SK-N-MC (cell line): ENCODE data around the gene SCD5.

Experiments
- EZH2 ChIP-seq: fragments of 200-600 bp; sonication (generic); IDR thresholded peaks from one replicate; pipeline ENCODE4 v1.6.1; 2017; ENCODE audit warnings: antibody characterized with exemption
- FOXP2 ChIP-seq: optimal IDR thresholded peaks from 2 replicates; pipeline ENCODE3; 2011; ENCODE audit warnings: mild to moderate bottlenecking, moderate library complexity; ENCODE audit not compliant: insufficient read depth; ENCODE audit errors: extremely low read length, control extremely low read depth
- POLR2AphosphoS5 ChIP-seq: IDR thresholded peaks from 2 replicates; pipeline ENCODE4 v1.6.1; 2012; ENCODE audit warnings: mild to moderate bottlenecking, low read depth, low read length, borderline replicate concordance

DNA sequence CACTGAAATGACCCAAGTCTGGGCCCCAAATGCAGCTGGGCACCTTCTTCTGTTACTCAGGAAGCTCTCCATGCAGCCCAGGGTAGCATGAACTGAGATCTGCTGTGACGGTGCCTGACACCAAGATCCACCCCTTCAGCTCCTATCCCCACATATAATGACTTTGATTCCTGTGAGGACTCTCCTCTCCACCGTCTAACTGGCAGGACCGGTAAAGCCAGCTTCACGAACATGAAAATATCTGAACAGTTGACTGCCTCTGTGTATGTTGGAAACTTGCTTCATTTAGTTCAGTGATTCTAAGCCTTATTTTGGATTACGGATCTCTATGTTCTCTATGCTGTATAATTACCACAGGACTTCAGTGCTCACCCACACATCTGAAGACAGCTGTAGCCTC, 121.3 kb downstream of the SCD5 start:
- TF ChIP-seq POLR2AphosphoS5 (no peak), EZH2 (no peak), FOXP2 (no peak)
